GM12892 (cell line): Measurements from ENCODE around the gene CLMN.

Source experiments
- POLR2A ChIP-seq: IDR thresholded peaks from 2 replicates; pipeline ENCODE4 v1.6.1; 2011; ENCODE audit warnings: low read depth, low read length, control low read depth
- POLR2AphosphoS5 ChIP-seq: IDR thresholded peaks from 2 replicates; pipeline ENCODE4 v1.6.1; 2011; ENCODE audit warnings: low read depth, low read length, control low read depth
- TAF1 ChIP-seq: IDR thresholded peaks from 2 replicates; pipeline ENCODE4 v1.6.1; 2011; ENCODE audit warnings: low read depth, mild to moderate bottlenecking, control low read depth, low read length, borderline replicate concordance

DNA sequence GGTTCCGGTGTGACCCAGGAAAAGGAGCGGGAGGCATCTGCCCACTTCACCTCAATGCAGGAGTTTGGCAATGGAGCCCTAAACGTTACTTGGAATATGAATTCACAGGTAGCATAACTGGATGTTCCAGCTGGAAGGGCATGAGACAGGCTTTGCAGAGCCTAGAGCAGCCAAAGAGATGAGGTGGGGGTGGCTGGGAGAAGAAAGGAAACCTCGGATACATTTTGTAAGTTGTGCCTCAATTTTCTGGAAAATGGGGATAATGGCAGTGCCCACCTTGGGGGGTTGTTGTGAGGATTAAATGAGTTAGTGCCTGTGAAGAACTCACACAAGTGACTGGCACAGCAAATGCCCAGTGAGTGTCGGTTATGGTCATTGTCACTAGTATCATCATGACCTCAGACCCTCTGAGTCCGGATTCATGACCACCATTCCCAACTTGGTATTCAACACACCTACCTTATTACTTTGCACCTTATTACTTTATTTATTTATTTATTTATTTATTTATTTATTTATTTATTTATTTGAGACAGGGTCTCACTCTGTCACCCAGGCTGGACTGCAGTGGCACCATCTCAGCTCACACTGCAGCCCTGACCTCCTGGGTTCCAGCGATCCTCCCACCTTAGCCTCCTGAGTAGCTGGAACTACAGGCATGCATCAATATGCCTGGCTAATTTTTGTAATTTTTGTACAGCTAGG lies 56.0 kb downstream of the CLMN start:
- no peak for TF ChIP-seq POLR2AphosphoS5
- no peak for TF ChIP-seq POLR2A
- TF ChIP-seq TAF1: no peak
